ENCODE measurements around the gene ARID1B.

DNA sequence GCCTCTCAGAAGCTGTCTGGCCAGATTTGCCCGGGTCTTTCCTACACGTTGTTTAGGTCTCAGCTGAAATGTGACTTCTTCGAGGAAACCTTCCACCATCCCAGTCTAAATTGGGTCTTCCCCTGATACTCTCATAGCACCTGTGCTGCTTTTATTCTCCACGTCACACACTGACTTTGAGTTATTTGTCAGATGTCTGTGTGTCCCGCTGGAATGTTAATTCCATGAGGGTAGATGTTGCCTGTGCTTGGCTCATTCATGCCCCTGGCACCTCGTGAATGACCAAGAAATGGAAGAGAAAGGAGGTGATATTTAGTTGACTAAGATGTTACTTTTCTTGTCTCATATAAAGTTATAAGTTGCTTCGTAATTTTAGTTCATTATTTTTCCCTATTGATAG lies 348.4 kb downstream of the ARID1B start:
- TF ChIP-seq POLR2A (IDR thresholded peaks at IDR 0.05): no peak
- TF ChIP-seq, protein P1, sequence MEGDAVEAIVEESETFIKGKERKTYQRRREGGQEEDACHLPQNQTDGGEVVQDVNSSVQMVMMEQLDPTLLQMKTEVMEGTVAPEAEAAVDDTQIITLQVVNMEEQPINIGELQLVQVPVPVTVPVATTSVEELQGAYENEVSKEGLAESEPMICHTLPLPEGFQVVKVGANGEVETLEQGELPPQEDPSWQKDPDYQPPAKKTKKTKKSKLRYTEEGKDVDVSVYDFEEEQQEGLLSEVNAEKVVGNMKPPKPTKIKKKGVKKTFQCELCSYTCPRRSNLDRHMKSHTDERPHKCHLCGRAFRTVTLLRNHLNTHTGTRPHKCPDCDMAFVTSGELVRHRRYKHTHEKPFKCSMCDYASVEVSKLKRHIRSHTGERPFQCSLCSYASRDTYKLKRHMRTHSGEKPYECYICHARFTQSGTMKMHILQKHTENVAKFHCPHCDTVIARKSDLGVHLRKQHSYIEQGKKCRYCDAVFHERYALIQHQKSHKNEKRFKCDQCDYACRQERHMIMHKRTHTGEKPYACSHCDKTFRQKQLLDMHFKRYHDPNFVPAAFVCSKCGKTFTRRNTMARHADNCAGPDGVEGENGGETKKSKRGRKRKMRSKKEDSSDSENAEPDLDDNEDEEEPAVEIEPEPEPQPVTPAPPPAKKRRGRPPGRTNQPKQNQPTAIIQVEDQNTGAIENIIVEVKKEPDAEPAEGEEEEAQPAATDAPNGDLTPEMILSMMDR (IDR thresholded peaks at IDR 0.05): no peak
- TF ChIP-seq EP300 (IDR thresholded peaks at IDR 0.05): no peak
- TF ChIP-seq POLR2AphosphoS5 (IDR thresholded peaks at IDR 0.05): no peak
